ENCODE results near the gene TMEM132C. TPM values are rescaled to one million over a fixed set of nuclear protein-coding genes. Genes with fewer than 3 reads are reported as not detected.

The TMEM132C gene
- total RNA-seq, 1 donor from 2014 or later: not detected

GRCh38 chr12:128581321-128581761, 314.4 kb downstream of the TMEM132C start:
- no peak overlapping the region for H3K27ac Mint-ChIP-seq
- intact Hi-C loops (cut with micrococcal nuclease): no loop called here
- H3K4me1 Mint-ChIP-seq: no peaks in the 10 kb centered on the region
- no peak for TF ChIP-seq CTCF (IDR thresholded peaks at IDR 0.05)
- ATAC-seq (ENCODE audit: low read depth): no peak
- no peak overlapping the region for H3K4me3 Mint-ChIP-seq
- no peaks in the 10 kb centered on the region for H3K27me3 Mint-ChIP-seq
- H3K9me3 Mint-ChIP-seq: peaks cover 4% of the 10 kb centered on the region
- no peak for DNase-seq
- H3K36me3 Mint-ChIP-seq (ENCODE audit: low read depth): no peaks in the 10 kb centered on the region
- CTCF ChIA-PET: no interaction called here
- POLR2A ChIA-PET: no interaction called here

- H3K36me3 Mint-ChIP-seq (ENCODE audit: low read depth): no peaks in the 10 kb centered on the region
- DNase-seq (no peak), ATAC-seq (ENCODE audit: low read depth) (no peak)
- H3K27me3 Mint-ChIP-seq: no peaks in the 10 kb centered on the region
- H3K27ac Mint-ChIP-seq: no peak overlapping the region
- ChIA-PET POLR2A (no interaction called here), CTCF (no interaction called here)
- H3K4me3 Mint-ChIP-seq: no peak overlapping the region
- H3K9me3 Mint-ChIP-seq: no peaks in the 10 kb centered on the region
- no peak for TF ChIP-seq CTCF (IDR thresholded peaks at IDR 0.05)
- H3K4me1 Mint-ChIP-seq: no peaks in the 10 kb centered on the region
- intact Hi-C loops (cut with micrococcal nuclease): no loop called here
Measured at GRCh38 chr12:128583453-128583852, 316.5 kb downstream of the TMEM132C start.

- Mint-ChIP-seq H3K4me1 (no peaks in the 10 kb centered on the region), H3K27me3 (no peaks in the 10 kb centered on the region), H3K36me3 (ENCODE audit: low read depth) (no peaks in the 10 kb centered on the region), H3K9me3 (no peaks in the 10 kb centered on the region), H3K4me3 (no peak overlapping the region), H3K27ac (no peak overlapping the region)
- ATAC-seq (ENCODE audit: low read depth) (no peak), DNase-seq (no peak)
- ChIA-PET POLR2A (no interaction called here), CTCF (no interaction called here)
- no peak for TF ChIP-seq CTCF (IDR thresholded peaks at IDR 0.05)
- intact Hi-C loops (cut with micrococcal nuclease): no loop called here
Measured at GRCh38 chr12:128586451-128587029, 319.6 kb downstream of the TMEM132C start.

- H3K9me3 Mint-ChIP-seq: no peaks in the 10 kb centered on the region
- ATAC-seq (ENCODE audit: low read depth): no peak
Measured at GRCh38 chr12:128587918-128588317, 320.9 kb downstream of the TMEM132C start.

GRCh38 chr12:128592220-128592744, 325.3 kb downstream of the TMEM132C start:
- DNase-seq (no peak), ATAC-seq (ENCODE audit: low read depth) (no peak)
- Mint-ChIP-seq H3K4me1 (no peaks in the 10 kb centered on the region), H3K9me3 (no peaks in the 10 kb centered on the region), H3K36me3 (ENCODE audit: low read depth) (no peaks in the 10 kb centered on the region), H3K27me3 (no peaks in the 10 kb centered on the region), H3K4me3 (no peak overlapping the region), H3K27ac (no peak overlapping the region)
- no peak for TF ChIP-seq CTCF (IDR thresholded peaks at IDR 0.05)
- ChIA-PET CTCF (no interaction called here), POLR2A (no interaction called here)
- intact Hi-C loops (cut with micrococcal nuclease): no loop called here

More at GRCh38 chr12:128587918-128588317, 320.9 kb downstream of the TMEM132C start:
- CTCF ChIA-PET: no interaction called here
- Mint-ChIP-seq H3K36me3 (ENCODE audit: low read depth) (no peaks in the 10 kb centered on the region), H3K4me1 (no peaks in the 10 kb centered on the region), H3K27me3 (no peaks in the 10 kb centered on the region), H3K4me3 (no peak overlapping the region), H3K27ac (no peak overlapping the region)
- POLR2A ChIA-PET: no interaction called here
- no peak for TF ChIP-seq CTCF (IDR thresholded peaks at IDR 0.05)
- DNase-seq: no peak
- intact Hi-C loops (cut with micrococcal nuclease): no loop called here

Measured in activated B cell treated with CpG ODN at 0.5 μM for 24 hours (primary cell).